Central memory CD8-positive, alpha-beta T cell (primary cell): ENCODE results near the gene ST6GALNAC2.
A peak's percentile ranks its signal among the peaks of the same experiment; 100 is the strongest.

ENCODE experiments used
- ATAC-seq: fragments of 150-1000 bp; cut with Tn5 transposase; replicated peaks from 2 replicates; pipeline ENCODE4 v1.10.0; 2022; ENCODE audit warnings: mild to moderate bottlenecking, moderate FRiP score, moderate number of reproducible peaks; ENCODE audit not compliant: poor library complexity, severe bottlenecking; ENCODE audit errors: extremely low read depth
- DNase-seq, 2 donors: peaks; one replicate each; pipeline ENCODE4 v3.0.0; 2021; ENCODE audit warnings: low spot score in 2 of 2
- H3K27ac Mint-ChIP-seq: one replicate; pipeline ENCODE4 v1.8.0; 2022; ENCODE audit warnings: low read depth, mild to moderate bottlenecking, moderate library complexity, mixed read lengths
- H3K27me3 Mint-ChIP-seq: one replicate; pipeline ENCODE4 v1.8.0; 2022; ENCODE audit warnings: mixed read lengths
- H3K36me3 Mint-ChIP-seq: one replicate; pipeline ENCODE4 v1.8.0; 2022; ENCODE audit warnings: mild to moderate bottlenecking, moderate library complexity, mixed read lengths; ENCODE audit not compliant: insufficient read depth
- H3K4me1 Mint-ChIP-seq: one replicate; pipeline ENCODE4 v1.8.0; 2022; ENCODE audit warnings: mixed read lengths
- H3K4me3 Mint-ChIP-seq: one replicate; pipeline ENCODE4 v1.8.0; 2022; ENCODE audit warnings: mild to moderate bottlenecking, moderate library complexity, mixed read lengths
- H3K9me3 Mint-ChIP-seq: one replicate; pipeline ENCODE4 v1.8.0; 2022; ENCODE audit warnings: mixed read lengths

Gene ST6GALNAC2

GRCh38 chr17:76544546-76545365, 40.9 kb downstream of the ST6GALNAC2 start:
- peaks cover 21% of the 10 kb centered on the region for H3K27me3 Mint-ChIP-seq
- H3K27ac Mint-ChIP-seq = no peak overlapping the region
- ATAC-seq = no peak
- H3K36me3 Mint-ChIP-seq = no peaks in the 10 kb centered on the region
- no peak overlapping the region for H3K4me3 Mint-ChIP-seq
- no peak for DNase-seq
- no peaks in the 10 kb centered on the region for H3K4me1 Mint-ChIP-seq
- H3K9me3 Mint-ChIP-seq = no peaks in the 10 kb centered on the region

GRCh38 chr17:76543826-76544545, 41.7 kb downstream of the ST6GALNAC2 start:
- ATAC-seq (no peak), DNase-seq (no peak)
- Mint-ChIP-seq H3K9me3 (no peaks in the 10 kb centered on the region), H3K36me3 (no peaks in the 10 kb centered on the region), H3K27me3 (peaks cover 29% of the 10 kb centered on the region), H3K4me3 (no peak overlapping the region), H3K27ac (no peak overlapping the region), H3K4me1 (no peaks in the 10 kb centered on the region)

GRCh38 chr17:76543482-76543825, 42.2 kb downstream of the ST6GALNAC2 start:
- Mint-ChIP-seq H3K36me3 (no peaks in the 10 kb centered on the region), H3K4me3 (no peak overlapping the region), H3K27me3 (peaks cover 34% of the 10 kb centered on the region), H3K27ac (no peak overlapping the region), H3K9me3 (no peaks in the 10 kb centered on the region), H3K4me1 (no peaks in the 10 kb centered on the region)
- DNase-seq = no peak
- no peak for ATAC-seq

GRCh38 chr17:76542984-76543383, 42.7 kb downstream of the ST6GALNAC2 start:
- DNase-seq (no peak), ATAC-seq (no peak)
- Mint-ChIP-seq H3K4me3 (no peak overlapping the region), H3K9me3 (no peaks in the 10 kb centered on the region), H3K27ac (no peak overlapping the region), H3K27me3 (peaks cover 34% of the 10 kb centered on the region), H3K36me3 (no peaks in the 10 kb centered on the region), H3K4me1 (no peaks in the 10 kb centered on the region)

GRCh38 chr17:76542566-76542971, 43.1 kb downstream of the ST6GALNAC2 start:
- Mint-ChIP-seq H3K27ac (no peak overlapping the region), H3K4me1 (no peaks in the 10 kb centered on the region), H3K9me3 (no peaks in the 10 kb centered on the region), H3K4me3 (no peak overlapping the region), H3K36me3 (no peaks in the 10 kb centered on the region), H3K27me3 (peaks cover 34% of the 10 kb centered on the region)
- ATAC-seq (no peak), DNase-seq (no peak)

GRCh38 chr17:76541739-76542454, 43.8 kb downstream of the ST6GALNAC2 start:
- DNase-seq = no peak

GRCh38 chr17:76540381-76541300, 45.0 kb downstream of the ST6GALNAC2 start:
- Mint-ChIP-seq H3K27me3 (peaks cover 50% of the 10 kb centered on the region), H3K4me1 (no peaks in the 10 kb centered on the region), H3K27ac (no peak overlapping the region)

More at GRCh38 chr17:76541739-76542454, 43.8 kb downstream of the ST6GALNAC2 start:
- Mint-ChIP-seq H3K36me3 (no peaks in the 10 kb centered on the region), H3K9me3 (no peaks in the 10 kb centered on the region), H3K27me3 (peaks cover 37% of the 10 kb centered on the region), H3K4me3 (no peak overlapping the region), H3K4me1 (no peaks in the 10 kb centered on the region), H3K27ac (no peak overlapping the region)
- no peak for ATAC-seq

GRCh38 chr17:76539631-76540271, 45.9 kb downstream of the ST6GALNAC2 start, which contains the start of gene PRCD:
Gene PRCD (plus strand): TSS chr17:76540044. CDS start chr17:76540142, 98 bp downstream.
- Mint-ChIP-seq H3K4me1 (no peaks in the 10 kb centered on the region), H3K27ac (no peak within 1 kb of the TSS), H3K4me3 (peak within 1 kb of the TSS; percentile 27), H3K27me3 (peaks cover 59% of the 10 kb centered on the region), H3K36me3 (no peaks in the 10 kb centered on the region), H3K9me3 (no peaks in the 10 kb centered on the region)
- DNase-seq (no peak), ATAC-seq (no peak)

More at GRCh38 chr17:76540381-76541300, 45.0 kb downstream of the ST6GALNAC2 start:
- no peak for ATAC-seq
- H3K36me3 Mint-ChIP-seq = no peaks in the 10 kb centered on the region
- no peak for DNase-seq
- H3K4me3 Mint-ChIP-seq = no peak overlapping the region
- H3K9me3 Mint-ChIP-seq = no peaks in the 10 kb centered on the region

GRCh38 chr17:76538941-76539570, 46.6 kb downstream of the ST6GALNAC2 start:
- Mint-ChIP-seq H3K4me1 (no peaks in the 10 kb centered on the region), H3K36me3 (no peaks in the 10 kb centered on the region), H3K4me3 (peak overlapping the region; percentile 27), H3K9me3 (no peaks in the 10 kb centered on the region), H3K27me3 (peaks cover 61% of the 10 kb centered on the region), H3K27ac (no peak overlapping the region)
- ATAC-seq = no peak
- DNase-seq = no peak

- DNase-seq (no peak), ATAC-seq (no peak)
- H3K9me3 Mint-ChIP-seq = no peaks in the 10 kb centered on the region
- H3K4me1 Mint-ChIP-seq = no peaks in the 10 kb centered on the region
- no peak overlapping the region for H3K27ac Mint-ChIP-seq
- H3K27me3 Mint-ChIP-seq = peaks cover 61% of the 10 kb centered on the region
- no peaks in the 10 kb centered on the region for H3K36me3 Mint-ChIP-seq
- H3K4me3 Mint-ChIP-seq = peak overlapping the region; percentile 27
These were observed 47.3 kb downstream of the ST6GALNAC2 start for GRCh38 chr17:76538281-76538931.
